Testis (tissue), 2 donors: ENCODE data around the gene MATN1.

Experiments used
- CTCF ChIP-seq, 3 experiments: fragments of 450-650 bp in 2 of 3; fragments of 200-600 bp in 1 of 3; sonication (generic) in 1 of 3; IDR thresholded peaks; one replicate each; pipeline ENCODE4 v1.5.1; 2016 to 2019; ENCODE audit warnings: antibody characterized with exemption in 3 of 3, mild to moderate bottlenecking in 2 of 3, moderate library complexity in 1 of 3
- POLR2A ChIP-seq: fragments of 450-650 bp; IDR thresholded peaks from one replicate; pipeline ENCODE4 v1.6.1; 2017; ENCODE audit warnings: antibody characterized with exemption, mild to moderate bottlenecking, moderate library complexity

DNA sequence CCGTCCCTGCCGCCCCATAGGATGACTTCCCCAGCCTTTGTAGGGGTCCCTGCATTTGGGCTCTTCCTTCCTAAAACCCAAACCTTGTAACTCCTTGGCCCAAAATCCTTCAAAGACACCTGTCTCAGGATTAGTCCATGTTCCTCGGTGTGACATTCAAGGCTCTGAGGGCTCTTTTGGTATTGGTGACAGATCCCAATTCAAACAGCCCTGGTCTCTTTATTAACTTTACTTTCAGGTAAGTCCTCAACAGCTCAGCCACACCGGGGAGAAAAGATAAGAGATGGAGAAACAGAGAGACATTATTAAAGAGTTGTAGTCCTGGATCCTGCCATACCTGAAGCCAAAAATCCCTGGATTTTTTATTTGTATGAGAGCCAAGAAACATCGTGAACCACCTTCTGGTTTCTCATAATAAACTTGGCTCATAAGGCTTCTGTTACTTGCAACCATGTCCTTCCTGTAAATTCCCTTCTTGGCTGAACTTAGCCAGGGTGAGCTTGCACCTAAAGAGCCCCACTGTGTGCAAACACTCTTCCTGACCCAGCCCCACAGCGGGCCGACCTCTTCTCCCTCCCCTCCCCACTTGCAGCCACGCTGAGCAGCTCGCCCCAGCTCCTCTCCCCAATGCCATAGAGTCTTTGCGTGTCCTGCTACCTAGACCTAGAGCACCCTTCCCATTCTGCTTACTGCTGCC lies 7.9 kb upstream of the MATN1 start:
- TF ChIP-seq CTCF (IDR thresholded peaks at IDR 0.05) = no peak
- TF ChIP-seq POLR2A = no peak
